ENCODE data around the gene TMEM127. TPM values are rescaled to one million over a fixed set of nuclear protein-coding genes. Genes with fewer than 3 reads are reported as not detected.

TMEM127 gene
- total RNA-seq, 1 experiment from 2014 or later, result 49.1 TPM

- DNase-seq, result peak in 1 of 2 experiments; percentile 35
- no TSS peak for BruUV-seq (replicated peaks)
- Mint-ChIP-seq H3K27me3 (ENCODE audit: insufficient read depth, unreplicated experiment) (no peaks in the 10 kb centered on the region), H3K9me3 (ENCODE audit: unreplicated experiment) (no peaks in the 10 kb centered on the region), H3K4me3 (ENCODE audit: unreplicated experiment) (peak overlapping the region; percentile 88), H3K36me3 (ENCODE audit: insufficient read depth, unreplicated experiment) (peaks cover 43% of the 10 kb centered on the region), H3K4me1 (ENCODE audit: low read depth, unreplicated experiment) (peaks cover 30% of the 10 kb centered on the region), H3K27ac (ENCODE audit: unreplicated experiment) (peak overlapping the region; percentile 67)
- H3K4me1 ChIP-seq, result peaks cover 40% of the 10 kb centered on the region
- peak; percentile 26 to 44 for TF ChIP-seq CTCF (IDR thresholded peaks at IDR 0.05; ENCODE audit: insufficient read depth in 1 of 2, low read depth in 1 of 2, low read length in 1 of 2, severe bottlenecking in 1 of 2, unreplicated experiment in 1 of 2)
- ChIA-PET CTCF (interaction anchor here (0.6 to 1.1 kb wide), 2 partner anchors 126 to 272 kb away, joined by 3 to 4 read pairs; partner anchors contain the start of gene ASTL), POLR2A (no interaction called here)
- peak overlapping the region; percentile 92 for H3K4me3 ChIP-seq (ENCODE audit: low read depth, low read length)
- no peaks in the 10 kb centered on the region for H3K9me3 ChIP-seq
- intact Hi-C loops (cut with micrococcal nuclease; ENCODE audit: unreplicated experiment), result loop anchor here (1.0 to 10.0 kb wide), 5 partner anchors 57 to 270 kb away; partner anchors contain the start of genes ANKRD36C, NEURL3 and STARD7
- H3K36me3 ChIP-seq (ENCODE audit: control insufficient read depth, insufficient read depth, low read length), result no peaks in the 10 kb centered on the region; the same call in 1 of the 2 replicates
- H3K27me3 ChIP-seq (replicated peaks; ENCODE audit: control insufficient read depth, insufficient read depth, low read length), result no peaks in the 10 kb centered on the region
Observed at GRCh38 chr2:96264656-96265348, 995 bp downstream of the TMEM127 start.

- POLR2A ChIA-PET, result no interaction called here
- BruUV-seq (replicated peaks), result no TSS peak
Observed at GRCh38 chr2:96264086-96264485, 1.7 kb downstream of the TMEM127 start.

More at GRCh38 chr2:96264086-96264485, 1.7 kb downstream of the TMEM127 start:
- Histone ChIP-seq H3K4me3 (ENCODE audit: low read depth, low read length) (peak overlapping the region; percentile 92; the same call in 1 of the 2 replicates), H3K4me1 (peaks cover 40% of the 10 kb centered on the region), H3K9me3 (no peaks in the 10 kb centered on the region), H3K36me3 (ENCODE audit: control insufficient read depth, insufficient read depth, low read length) (no peaks in the 10 kb centered on the region; the same call in 1 of the 2 replicates), H3K27me3 (replicated peaks; ENCODE audit: control insufficient read depth, insufficient read depth, low read length) (no peaks in the 10 kb centered on the region)
- CTCF ChIA-PET, result interaction anchor here (0.6 to 1.1 kb wide), 2 partner anchors 125 to 271 kb away, joined by 3 to 4 read pairs; partner anchors contain the start of gene ASTL
- Mint-ChIP-seq H3K27ac (ENCODE audit: unreplicated experiment) (peak overlapping the region; percentile 67), H3K27me3 (ENCODE audit: insufficient read depth, unreplicated experiment) (no peaks in the 10 kb centered on the region), H3K4me1 (ENCODE audit: low read depth, unreplicated experiment) (peaks cover 30% of the 10 kb centered on the region), H3K36me3 (ENCODE audit: insufficient read depth, unreplicated experiment) (peaks cover 38% of the 10 kb centered on the region), H3K9me3 (ENCODE audit: unreplicated experiment) (no peaks in the 10 kb centered on the region), H3K4me3 (ENCODE audit: unreplicated experiment) (peak overlapping the region; percentile 88)
- DNase-seq, result no peak
- intact Hi-C loops (cut with micrococcal nuclease; ENCODE audit: unreplicated experiment), result loop anchor here (10.0 kb wide), 2 partner anchors 239 to 269 kb away; partner anchors contain the start of gene ANKRD36C
- TF ChIP-seq CTCF (IDR thresholded peaks at IDR 0.05; ENCODE audit: insufficient read depth in 1 of 2, low read depth in 1 of 2, low read length in 1 of 2, severe bottlenecking in 1 of 2, unreplicated experiment in 1 of 2), result no peak

All from Caco-2 (cell line).